ENCODE data around the gene RAD51B.

The RAD51B gene

DNA sequence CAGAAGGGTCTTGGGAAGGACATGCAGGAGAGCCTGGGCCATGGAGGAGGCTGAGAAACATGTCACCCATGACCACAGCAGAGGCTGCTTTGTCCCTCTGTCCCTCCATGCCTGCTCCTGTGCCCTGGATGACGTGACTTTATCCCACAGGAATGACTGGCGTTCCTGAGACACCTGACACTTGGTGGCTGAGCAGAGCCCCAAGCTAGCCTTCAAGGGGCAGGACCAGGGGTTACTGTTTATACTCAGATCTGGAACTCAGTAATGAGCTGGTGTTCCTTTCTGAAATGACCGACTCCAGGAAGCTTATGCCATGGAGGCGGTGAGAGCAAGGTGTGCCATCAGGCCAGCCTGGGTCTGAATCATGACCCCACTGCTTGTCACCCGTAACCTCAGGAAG, 929.1 kb downstream of the RAD51B start:
- FAIRE-seq (no peak), DNase-seq (ENCODE audit: insufficient read length) (no peak)
- TF ChIP-seq POLR2A (IDR thresholded peaks at IDR 0.05; ENCODE audit: low read depth, low read length): no peak
- TF ChIP-seq TAF1 (IDR thresholded peaks at IDR 0.05; ENCODE audit: borderline replicate concordance, low read depth, low read length): no peak
- no peak for TF ChIP-seq POLR2AphosphoS5 (IDR thresholded peaks at IDR 0.05; ENCODE audit: low read depth, low read length)

DNA sequence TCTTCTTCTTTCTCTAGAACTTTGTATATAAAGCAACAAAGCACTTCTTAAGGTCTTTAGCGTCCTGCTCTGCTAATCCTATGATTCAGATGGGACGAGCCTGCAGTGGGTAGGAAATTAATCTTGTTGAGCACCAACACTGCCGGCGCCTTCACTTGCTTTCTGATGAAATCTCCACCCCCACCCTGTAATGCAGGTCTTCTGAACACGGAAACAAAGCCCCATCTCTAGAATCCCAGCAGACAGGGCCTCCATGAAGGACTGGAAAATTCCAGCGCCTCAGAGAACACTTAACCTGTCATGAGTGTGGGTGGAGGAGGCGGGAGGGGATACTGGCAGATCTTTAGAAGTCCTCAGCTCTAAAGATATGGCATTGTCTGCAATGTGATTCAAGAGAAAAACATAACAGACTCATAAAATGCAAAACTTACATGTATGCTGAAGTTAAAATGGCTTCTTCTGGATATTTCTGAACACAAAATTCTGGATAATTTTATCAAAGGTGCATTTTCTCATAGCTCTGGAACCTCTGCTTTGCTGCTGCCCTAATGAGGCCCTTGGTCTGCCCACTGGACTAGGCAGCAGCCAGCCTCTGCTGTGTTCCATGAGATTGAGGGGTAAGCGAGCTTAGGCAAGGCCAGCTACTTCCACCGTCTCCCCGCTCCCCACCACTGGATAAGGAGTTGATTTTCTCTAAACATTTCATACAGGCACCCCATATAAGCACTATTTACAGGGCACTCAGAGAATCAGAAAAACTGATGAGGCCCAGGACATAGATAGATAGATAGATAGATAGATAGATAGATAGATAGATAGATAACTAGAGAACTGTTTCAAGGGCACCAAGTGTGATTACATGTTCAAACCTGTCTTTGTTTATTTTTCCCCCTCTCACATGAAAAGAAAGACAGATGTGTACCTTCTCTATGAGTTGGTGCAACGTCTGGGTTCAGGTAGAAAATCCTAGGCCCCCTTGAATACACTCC, 930.2 kb downstream of the RAD51B start:
- TF ChIP-seq POLR2A (IDR thresholded peaks at IDR 0.05; ENCODE audit: low read depth, low read length): no peak
- TF ChIP-seq POLR2AphosphoS5 (IDR thresholded peaks at IDR 0.05; ENCODE audit: low read depth, low read length): no peak
- no peak for TF ChIP-seq TAF1 (IDR thresholded peaks at IDR 0.05; ENCODE audit: borderline replicate concordance, low read depth, low read length)
- DNase-seq (ENCODE audit: insufficient read length): no peak
- FAIRE-seq: no peak

DNA sequence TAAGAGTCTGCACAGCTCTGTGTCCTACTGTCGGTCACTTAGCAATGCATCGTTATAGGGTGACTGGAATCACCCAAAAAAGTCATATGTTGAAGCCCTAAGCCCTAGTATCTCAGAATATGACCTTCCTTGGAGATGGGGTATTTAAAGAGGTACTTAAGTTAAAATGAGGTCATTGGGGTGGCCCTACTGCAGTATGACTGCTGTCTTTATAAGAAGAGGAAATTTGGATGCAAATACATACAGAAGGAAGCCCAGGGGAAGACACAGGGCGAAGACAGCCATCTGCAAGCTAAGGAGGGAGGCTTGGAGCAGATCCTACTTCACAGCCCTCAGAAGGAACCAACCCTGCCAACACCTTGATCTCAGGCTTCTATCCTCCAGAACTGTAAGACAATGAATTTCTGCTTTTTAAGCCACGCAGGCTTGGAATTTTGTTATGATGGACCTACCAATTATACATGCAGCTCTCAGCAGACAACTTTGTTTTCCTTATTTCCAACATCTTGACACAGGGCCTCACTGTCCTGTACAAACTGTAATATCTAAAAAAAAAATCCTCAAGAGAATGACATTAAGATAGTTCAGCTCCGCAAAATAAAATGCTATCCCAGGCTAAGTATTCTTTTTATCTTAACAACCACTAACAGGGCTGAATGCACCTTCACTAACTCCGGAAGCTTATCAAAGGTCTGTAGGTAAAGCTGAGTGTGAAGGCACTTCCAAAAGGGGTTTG, 932.9 kb downstream of the RAD51B start:
- FAIRE-seq (no peak), DNase-seq (ENCODE audit: insufficient read length) (no peak)
- TF ChIP-seq TAF1 (IDR thresholded peaks at IDR 0.05; ENCODE audit: borderline replicate concordance, low read depth, low read length) (no peak), POLR2A (IDR thresholded peaks at IDR 0.05; ENCODE audit: low read depth, low read length) (no peak)

DNA sequence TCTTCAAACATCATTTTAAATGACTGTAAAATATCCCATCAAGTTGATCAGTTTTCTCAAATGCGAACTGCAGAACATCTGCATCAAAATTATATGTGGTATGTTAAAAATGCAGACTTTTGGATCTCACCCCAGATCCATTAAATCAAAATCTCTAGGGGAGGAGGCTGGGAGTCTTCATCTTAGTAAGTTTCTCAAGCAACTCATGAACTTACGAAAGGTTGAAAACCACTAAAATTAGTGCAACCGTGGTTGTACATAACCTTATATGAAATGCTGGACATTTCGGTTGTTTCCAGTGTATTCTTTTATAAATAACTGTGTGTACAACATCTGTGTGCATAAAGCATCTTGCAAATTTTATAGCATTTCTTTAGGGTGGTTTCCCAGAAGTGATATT, 934.1 kb downstream of the RAD51B start:
- TF ChIP-seq POLR2AphosphoS5 (IDR thresholded peaks at IDR 0.05; ENCODE audit: low read depth, low read length): no peak
- TF ChIP-seq POLR2A (IDR thresholded peaks at IDR 0.05; ENCODE audit: low read depth, low read length): no peak
- TF ChIP-seq TAF1 (IDR thresholded peaks at IDR 0.05; ENCODE audit: borderline replicate concordance, low read depth, low read length): no peak
- FAIRE-seq: no peak
- DNase-seq (ENCODE audit: insufficient read length): no peak

DNA sequence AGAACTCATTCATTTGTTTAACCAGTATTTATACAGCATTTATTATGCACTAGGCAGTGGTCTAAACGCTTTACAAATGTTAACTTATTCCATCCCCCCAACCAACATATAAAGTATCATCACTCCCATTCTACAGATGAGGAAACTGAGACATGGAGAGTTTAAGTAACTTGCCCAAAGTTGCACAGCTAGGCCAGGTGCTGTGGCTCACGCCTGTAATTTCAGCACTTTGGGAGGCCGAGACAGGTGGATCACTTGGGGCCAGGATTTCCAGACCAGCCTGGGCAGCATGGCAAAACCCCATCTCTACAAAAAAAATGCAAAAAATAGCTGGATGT, 935.4 kb downstream of the RAD51B start:
- no peak for FAIRE-seq
- no peak for DNase-seq (ENCODE audit: insufficient read length)
- TF ChIP-seq TAF1 (IDR thresholded peaks at IDR 0.05; ENCODE audit: borderline replicate concordance, low read depth, low read length) (no peak), POLR2AphosphoS5 (IDR thresholded peaks at IDR 0.05; ENCODE audit: low read depth, low read length) (no peak), POLR2A (IDR thresholded peaks at IDR 0.05; ENCODE audit: low read depth, low read length) (no peak)

DNA sequence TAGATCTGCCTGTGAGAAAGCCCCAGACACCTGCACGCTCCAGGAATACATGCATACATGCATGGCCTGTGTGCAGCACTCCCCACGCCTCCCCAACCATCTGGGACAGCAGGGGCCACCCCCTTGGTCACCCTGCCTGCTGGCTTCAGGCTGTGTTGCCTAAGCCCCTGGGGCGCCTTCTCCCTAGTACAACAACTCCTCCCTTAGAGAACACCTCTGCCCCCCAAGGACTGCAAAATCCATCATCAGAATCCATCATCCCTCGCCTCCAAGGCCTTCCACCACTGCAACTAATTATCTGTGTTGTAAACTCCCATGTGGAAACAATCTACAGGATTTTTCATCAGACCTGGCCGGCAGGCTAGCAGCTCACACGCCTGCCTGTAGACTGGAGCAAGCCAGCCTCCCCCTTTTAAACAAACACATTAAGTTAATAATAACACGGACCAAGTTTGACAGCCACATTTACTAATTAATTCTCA, 936.5 kb downstream of the RAD51B start:
- TF ChIP-seq POLR2AphosphoS5 (IDR thresholded peaks at IDR 0.05; ENCODE audit: low read depth, low read length) (no peak), POLR2A (IDR thresholded peaks at IDR 0.05; ENCODE audit: low read depth, low read length) (no peak), TAF1 (IDR thresholded peaks at IDR 0.05; ENCODE audit: borderline replicate concordance, low read depth, low read length) (no peak)
- no peak for FAIRE-seq
- no peak for DNase-seq (ENCODE audit: insufficient read length)

DNA sequence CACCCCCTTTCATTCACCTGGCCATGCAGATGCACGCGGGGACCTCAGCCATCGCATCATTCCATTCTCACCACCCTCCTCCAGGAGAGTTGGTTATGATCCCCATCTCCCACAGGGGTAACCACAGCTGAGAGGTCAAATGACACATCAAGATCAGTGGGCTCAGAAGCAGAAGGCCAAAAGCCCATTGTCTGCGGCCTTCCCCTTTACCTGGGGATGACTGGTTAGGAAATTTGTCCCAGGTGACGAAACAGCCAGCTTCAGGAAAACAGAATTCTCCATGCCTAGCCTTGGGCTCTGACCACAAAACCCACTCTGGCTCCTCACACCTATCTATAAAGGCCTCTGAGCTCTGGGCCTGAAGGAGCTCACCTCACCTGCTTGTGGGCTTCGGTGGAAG, 937.2 kb downstream of the RAD51B start:
- FAIRE-seq (no peak), DNase-seq (ENCODE audit: insufficient read length) (no peak)
- TF ChIP-seq POLR2AphosphoS5 (IDR thresholded peaks at IDR 0.05; ENCODE audit: low read depth, low read length): no peak
- no peak for TF ChIP-seq TAF1 (IDR thresholded peaks at IDR 0.05; ENCODE audit: borderline replicate concordance, low read depth, low read length)
- TF ChIP-seq POLR2A (IDR thresholded peaks at IDR 0.05; ENCODE audit: low read depth, low read length): no peak

DNA sequence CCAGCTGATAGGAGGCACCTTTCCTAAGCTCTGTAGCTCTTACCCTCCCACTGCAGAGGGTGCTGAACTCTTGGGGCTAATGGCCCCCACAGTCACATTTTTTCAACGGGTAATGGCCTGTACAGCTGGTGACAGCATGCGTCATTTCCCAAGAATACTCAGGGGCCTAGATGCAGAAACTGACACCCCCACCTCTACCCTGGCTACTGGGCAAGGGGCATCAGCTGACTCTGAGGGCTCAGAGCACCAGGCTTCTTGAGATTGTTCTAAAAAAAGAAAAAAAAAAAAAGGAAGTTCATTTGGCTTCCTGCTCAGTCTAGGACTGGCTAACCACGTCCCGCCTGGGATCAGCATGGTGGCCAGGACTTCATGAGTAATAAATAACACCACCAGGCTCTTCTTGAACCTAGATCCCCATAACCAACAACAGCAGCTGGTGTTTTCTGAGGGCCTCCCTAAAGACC, 938.1 kb downstream of the RAD51B start:
- DNase-seq (ENCODE audit: insufficient read length): no peak
- TF ChIP-seq POLR2A (IDR thresholded peaks at IDR 0.05; ENCODE audit: low read depth, low read length): no peak
- FAIRE-seq: no peak

DNA sequence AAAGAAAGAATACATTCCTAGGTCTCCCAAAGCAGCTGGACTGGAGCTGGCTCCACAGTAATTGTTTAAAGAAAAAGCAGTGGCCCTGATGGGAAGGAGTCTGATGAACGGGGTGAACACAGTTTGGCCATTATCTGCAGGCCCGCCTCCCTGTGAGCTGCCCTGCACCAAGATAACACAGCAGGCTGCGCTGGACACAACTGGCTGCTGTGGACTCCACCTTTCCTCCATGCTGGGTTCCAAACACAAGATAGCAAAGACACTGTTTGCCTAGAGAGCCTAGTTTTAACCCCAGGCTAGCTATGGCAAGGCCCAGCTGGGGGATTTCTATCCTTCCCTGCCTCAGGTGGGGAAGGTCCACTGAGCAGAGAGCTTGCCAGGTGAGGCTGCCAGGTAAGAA, 938.7 kb downstream of the RAD51B start:
- DNase-seq (ENCODE audit: insufficient read length): no peak
- FAIRE-seq: no peak
- TF ChIP-seq POLR2A (IDR thresholded peaks at IDR 0.05; ENCODE audit: low read depth, low read length): no peak
- TF ChIP-seq POLR2AphosphoS5 (IDR thresholded peaks at IDR 0.05; ENCODE audit: low read depth, low read length): no peak
- TF ChIP-seq TAF1 (IDR thresholded peaks at IDR 0.05; ENCODE audit: borderline replicate concordance, low read depth, low read length): no peak

DNA sequence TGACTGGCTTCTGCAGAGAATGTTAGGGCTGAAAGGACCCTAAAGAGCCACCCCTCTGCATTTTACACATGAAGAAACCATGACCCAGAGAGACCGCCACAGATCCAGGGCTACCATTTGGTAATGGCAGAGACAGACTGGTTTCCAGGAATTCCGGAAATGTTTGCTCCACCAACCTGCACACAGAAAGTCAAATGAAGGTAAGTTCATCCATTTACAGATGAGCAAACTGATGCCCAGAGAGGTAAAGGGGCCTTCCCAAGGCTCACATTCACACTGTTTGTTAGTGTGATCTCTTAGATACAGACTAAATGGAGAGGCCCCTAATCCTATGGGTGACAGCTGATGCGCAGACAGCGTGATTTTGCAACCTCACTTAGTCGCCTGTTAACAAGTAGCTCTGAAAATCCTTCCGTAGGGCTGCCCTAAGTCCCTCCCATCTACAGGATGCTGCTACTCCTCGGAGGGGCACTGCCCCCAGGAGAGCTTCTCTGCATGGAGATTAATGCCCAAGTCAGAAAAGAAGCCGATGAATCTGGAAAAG, 939.5 kb downstream of the RAD51B start:
- FAIRE-seq: no peak
- no peak for TF ChIP-seq POLR2AphosphoS5 (IDR thresholded peaks at IDR 0.05; ENCODE audit: low read depth, low read length)
- no peak for TF ChIP-seq TAF1 (IDR thresholded peaks at IDR 0.05; ENCODE audit: borderline replicate concordance, low read depth, low read length)
- no peak for TF ChIP-seq POLR2A (IDR thresholded peaks at IDR 0.05; ENCODE audit: low read depth, low read length)
- no peak for DNase-seq (ENCODE audit: insufficient read length)

DNA sequence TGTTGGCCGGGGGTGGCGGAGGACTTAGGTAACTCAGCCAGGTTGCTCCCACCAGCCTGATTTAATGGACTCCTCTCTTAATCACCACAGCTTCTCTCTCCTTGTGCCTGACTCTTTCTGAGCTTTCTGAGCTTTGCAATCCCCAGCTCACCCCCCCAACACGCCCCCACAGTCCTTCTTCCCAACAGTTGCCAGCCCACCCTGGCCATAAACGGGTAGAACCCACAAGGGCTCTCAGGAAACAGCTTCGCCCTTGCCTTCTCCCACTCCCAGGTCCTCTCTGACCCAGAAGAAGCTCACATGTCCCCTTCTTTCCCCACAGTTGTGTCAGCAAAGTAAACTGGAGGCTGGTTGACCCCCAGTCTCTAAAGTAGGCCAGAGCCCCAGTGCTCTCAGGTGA, 940.4 kb downstream of the RAD51B start:
- DNase-seq (ENCODE audit: insufficient read length) (no peak), FAIRE-seq (no peak)
- TF ChIP-seq POLR2AphosphoS5 (IDR thresholded peaks at IDR 0.05; ENCODE audit: low read depth, low read length): no peak
- no peak for TF ChIP-seq POLR2A (IDR thresholded peaks at IDR 0.05; ENCODE audit: low read depth, low read length)
- no peak for TF ChIP-seq TAF1 (IDR thresholded peaks at IDR 0.05; ENCODE audit: borderline replicate concordance, low read depth, low read length)

Measured in GM12892 (cell line).